ENCODE measurements around the gene ATP5ME.

Gene ATP5ME

GRCh38 chr4:632196-632790 lies 41.8 kb downstream of the ATP5ME start:
- no peak for DNase-seq

DNA sequence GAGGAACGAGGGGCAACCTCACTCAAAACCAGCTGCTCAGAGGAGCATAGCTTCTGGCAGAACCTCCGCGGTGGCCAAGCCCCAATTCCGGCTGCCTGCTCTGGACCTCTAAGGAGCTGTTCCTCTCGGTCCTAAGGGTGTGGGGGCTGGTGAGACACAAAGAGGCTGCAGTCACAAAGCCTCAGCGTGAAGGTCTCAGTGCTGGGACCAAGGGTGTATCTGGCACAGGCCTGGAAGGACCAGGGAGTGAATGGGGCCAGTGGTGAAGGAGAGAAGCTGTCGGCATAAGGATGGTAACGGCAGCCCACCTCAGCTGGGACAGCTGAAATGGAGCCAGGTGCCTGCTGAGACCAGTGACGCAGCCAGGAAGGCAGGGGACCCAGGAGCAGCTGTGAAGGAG lies 43.4 kb downstream of the ATP5ME start:
- DNase-seq = no peak

DNA sequence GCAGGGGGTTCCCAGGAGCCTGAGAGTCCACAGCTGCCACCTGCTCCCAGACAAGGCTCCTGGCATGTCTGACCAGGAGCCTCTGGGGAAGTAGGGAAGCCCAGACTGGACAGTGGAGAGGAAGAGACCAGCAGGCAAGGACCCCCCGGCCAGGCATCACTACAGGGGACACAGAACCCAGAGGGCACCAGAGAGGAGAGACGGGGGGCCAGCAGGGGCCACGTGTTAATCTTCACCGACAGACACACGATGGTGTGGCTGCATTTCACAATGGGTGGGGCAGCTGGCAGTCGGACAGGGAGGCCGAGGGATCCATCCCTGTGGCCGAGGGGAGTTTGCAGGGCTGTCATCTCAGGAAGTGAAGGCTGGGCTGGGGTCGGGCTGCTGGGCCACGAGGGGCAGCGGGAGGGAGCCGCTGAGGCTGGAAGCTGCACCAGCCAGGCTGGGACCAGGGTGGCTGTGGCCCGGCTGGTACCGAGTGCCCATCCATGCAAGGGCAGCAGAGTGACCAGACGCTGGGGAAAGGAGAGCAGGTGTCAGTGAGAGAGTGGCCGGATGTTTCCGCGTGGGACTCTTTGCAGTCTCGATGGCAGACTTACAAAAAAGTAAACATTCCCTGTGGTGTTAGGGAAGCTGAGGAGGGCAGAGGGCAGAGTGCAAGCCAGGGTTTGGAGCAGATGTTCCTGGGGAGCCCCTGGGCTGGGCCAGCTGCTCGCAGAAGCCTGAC lies 44.0 kb downstream of the ATP5ME start:
- DNase-seq = no peak

- DNase-seq = no peak
Observed at GRCh38 chr4:629636-629914, 44.5 kb downstream of the ATP5ME start.

DNA sequence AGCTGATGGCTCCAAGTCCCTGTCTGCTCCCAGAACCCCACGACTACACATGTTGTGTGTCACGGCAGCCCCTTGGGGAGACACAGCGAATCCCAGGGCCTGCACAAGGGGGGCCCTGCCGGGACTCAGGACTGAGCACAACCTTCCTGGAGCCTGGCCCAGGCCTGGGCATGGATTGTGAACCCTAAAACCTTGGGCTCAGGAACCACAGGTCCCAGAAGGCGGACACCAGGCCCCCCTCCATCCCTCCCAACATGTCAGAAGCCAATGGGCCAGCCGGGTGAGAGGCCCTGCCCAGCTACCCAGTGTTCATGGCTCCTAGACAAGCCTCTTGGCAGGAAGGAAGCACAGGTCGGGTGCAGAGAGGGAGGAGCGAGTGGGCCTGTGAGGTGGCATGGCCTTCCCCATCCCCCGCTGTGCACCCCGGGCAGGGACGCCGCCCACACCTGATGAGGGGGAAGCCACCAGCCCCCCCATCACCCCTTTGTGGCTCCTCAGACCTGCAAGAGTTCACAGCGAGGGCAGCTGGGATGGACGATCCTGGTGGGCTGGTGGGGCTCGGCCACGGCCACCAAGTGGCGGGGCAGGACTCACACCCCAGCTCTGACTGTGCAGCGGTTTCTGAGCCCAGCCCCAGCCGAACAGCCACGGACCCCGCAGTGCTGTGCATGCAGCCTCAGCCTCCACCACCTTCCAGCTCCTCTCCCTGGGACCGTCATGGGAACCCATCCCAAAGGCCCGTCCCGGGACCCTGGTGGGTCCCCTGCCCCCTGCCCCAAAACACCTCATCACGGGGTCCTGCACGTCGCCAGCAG lies 45.0 kb downstream of the ATP5ME start:
- no peak for DNase-seq

- DNase-seq = no peak
Observed at GRCh38 chr4:628311-628741, 45.8 kb downstream of the ATP5ME start.

DNA sequence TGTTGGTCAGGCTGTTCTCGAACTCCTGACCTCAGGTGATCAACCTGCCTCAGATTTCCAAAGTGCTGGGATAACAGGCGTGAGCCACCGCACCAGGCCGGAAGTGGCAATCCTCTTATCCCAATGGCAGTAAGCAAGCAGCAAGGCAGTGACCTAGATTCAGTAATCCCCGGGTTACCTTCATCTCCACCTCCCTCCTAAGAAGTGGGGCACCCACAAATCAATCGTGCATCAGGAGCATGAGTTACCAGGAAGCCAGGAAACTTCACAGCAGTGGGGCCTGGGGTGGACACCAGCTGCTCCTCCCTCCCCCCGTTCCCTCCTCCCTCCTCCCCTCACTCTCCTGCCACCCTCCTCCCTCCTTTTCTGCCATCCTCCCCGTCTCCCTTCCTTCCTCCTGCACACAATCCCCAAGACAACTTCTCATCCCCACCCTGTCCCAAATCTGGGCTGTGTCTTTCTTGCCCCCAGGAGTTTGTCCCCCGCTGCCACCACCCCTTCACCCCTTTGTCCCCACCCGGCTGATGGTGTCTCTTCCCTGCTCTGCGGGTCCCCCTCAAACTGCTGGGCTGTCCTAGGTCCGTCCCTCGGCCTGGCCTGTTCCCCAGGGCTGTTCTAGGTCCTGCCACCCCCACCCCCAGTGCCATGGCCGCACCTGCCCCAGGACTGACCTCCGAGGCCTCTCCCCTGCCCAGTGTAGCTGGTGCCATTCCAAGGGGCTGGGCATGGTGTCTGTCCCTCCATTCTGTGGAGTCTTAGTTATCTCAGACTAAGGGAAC lies 46.5 kb downstream of the ATP5ME start:
- DNase-seq = no peak

GRCh38 chr4:626201-627091 lies 47.6 kb downstream of the ATP5ME start:
- no peak for DNase-seq

GRCh38 chr4:625631-626161 lies 48.4 kb downstream of the ATP5ME start:
- no peak for DNase-seq

DNA sequence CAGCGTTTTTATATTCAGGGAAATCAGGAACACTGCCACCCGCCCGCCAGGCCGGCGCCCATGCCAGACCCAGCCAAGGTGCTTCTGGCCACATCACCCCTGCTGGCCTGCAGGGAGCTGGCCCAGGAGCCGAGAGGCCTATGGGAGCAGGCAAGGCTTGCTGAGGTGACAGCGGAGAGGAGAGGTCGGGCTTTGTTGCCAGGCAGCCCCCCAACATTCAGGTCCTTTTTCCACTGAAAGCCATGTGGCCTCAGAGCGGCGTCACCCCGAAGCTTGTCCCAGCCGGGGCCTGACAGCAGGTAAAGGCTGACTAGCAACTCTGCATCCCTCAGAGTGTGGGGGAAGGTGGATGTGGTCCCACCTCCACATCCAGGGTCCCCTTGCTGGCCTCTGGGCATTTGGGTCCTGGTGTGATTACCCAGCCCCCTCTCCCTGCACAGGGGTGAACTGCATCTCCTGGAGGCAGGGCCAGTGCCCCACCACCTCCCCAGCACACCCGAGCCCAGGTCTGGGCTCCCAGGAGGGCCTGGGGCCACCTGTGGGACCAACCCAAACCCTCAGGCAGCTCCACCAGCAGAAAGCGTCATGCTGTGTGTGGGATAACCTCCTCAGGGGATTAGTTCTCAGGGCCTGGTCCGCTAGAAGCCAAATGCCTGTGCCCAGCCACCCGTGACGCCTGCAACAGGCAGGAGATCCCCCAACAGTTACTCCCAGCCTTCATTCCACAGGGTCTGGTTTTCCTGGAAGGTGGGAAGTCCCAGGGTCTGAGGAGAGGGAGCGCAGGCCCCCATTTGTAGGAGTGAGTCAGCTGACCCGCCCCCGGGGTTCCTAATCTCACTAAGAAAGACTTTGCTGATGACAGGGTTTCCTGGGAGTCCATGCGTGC lies 49.1 kb downstream of the ATP5ME start, which contains the start of gene PDE6B:
Gene PDE6B, plus strand, starts transcription at position 869 of the 886 bp plus-strand sequence. CDS start 54 bp downstream, outside the sequence.
- no peak for DNase-seq

DNA sequence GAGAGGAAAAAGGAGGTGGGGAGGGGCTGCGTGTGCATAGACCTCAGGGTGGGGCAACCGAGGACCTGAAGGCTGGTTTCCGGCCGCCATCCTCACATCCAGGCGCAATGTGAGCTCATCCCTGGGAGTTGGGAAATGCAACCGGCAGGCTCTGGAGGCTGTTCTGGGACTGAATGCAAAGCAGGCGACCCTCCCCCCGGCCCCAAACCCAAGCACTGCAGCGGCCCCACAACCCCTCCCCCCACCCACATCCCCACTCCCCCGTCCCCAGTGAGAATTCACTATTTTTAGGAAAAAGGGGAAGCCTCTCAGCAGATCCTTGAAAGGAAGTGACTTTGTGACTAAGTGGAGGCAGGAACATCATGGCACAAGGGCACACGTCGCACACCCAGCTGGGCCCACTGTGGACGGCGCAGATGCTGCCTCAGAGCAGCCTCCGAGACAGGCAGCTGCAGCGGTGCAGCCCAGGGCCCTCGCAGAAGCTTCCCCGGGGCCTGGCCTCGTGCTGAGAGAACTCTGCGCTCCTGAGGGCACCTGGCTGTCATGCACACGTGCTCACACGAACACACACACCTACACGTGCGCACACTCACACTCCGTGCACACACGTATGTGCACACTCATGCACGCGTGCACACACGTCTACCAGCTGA lies 50.0 kb downstream of the ATP5ME start:
- no peak for DNase-seq

DNA sequence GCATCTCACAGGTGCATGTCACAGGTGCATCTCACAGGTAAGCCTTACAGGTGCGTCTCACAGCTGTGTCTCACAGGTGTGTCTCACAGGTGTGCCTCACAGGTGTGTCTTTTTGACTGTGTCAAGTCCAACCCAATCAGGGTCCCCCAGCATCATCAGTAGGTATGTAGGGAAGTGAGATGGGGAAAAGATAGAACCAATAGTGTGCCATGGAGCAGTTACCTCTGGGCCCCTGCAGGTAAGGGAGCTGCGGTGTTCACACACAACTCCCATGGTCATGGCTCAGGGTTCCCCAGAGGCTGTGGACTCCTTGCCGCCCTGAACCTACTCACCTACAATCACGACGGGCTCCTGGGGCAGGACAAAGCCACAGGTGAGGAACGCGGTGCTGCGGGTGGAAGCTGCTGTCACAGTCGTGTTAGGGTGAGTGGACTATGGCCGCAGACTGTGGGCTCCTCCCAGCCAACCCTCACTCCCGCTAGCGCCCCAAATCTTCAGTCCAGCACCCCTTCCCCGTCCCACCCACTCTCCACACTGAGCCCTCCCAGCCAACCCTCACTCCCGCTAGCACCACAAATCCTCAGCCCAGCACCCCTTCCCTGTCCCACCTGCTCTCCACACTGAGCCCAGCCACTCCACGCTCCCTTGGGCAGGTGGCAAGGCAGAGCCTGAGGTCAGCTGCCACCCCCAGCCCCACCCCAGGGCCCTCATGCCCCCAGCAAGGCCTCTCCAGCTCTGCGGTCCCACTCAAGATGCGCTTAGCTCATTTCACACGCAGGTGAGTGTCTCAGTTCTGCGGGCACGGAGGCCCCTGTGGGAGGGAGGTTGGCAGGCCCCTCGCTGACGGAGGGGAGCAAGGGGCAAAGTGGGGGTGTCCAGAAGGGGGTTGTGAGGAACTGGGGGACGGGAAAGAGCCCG lies 50.8 kb downstream of the ATP5ME start:
- no peak for DNase-seq

Measured in fibroblast of skin of right biceps (primary cell).